ENCODE data around the gene CST3. TPM values are rescaled to one million over a fixed set of nuclear protein-coding genes. Genes with fewer than 3 reads are reported as not detected.

CST3 gene
- total RNA-seq, 2 donors from 2014 or later = 131 to 177 TPM

DNA sequence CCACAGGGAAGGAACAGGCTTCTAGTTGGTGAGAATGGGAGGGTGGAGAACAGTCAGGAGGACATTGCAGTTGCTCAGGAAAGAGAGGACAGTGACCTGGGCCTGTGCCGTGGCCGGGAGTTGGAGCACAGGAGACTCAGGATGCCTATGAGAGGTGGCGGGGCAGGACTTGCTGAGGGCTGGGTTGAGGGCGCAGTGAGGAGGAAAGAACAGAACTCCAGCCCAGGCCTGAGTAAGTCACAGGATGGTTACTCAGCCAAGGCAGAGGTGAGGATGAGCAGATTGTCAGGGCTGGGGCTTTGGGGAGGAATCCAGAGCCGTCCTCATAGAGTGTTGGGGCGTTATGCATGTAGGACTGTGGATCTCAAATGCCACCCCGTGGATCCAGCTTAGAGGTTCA is 29.9 kb upstream of the CST3 start:
- WGBS, 2 experiments (ENCODE audit: insufficient coverage in 1 of 2, insufficient read length in 1 of 2) = 90 to 100% methylated on average over 4 to 7 of the region's 7 CpGs
- Mint-ChIP-seq H3K27me3 (ENCODE audit: insufficient read depth) (no peaks in the 10 kb centered on the region), H3K27ac (no peak overlapping the region), H3K4me3 (no peak overlapping the region), H3K9me3 (no peaks in the 10 kb centered on the region), H3K36me3 (ENCODE audit: low read depth) (no peaks in the 10 kb centered on the region), H3K4me1 (peaks cover 10% of the 10 kb centered on the region)
- no peaks in the 10 kb centered on the region for H3K36me3 ChIP-seq (ENCODE audit: control insufficient read depth, insufficient read depth, low read length)
- H3K27me3 ChIP-seq (ENCODE audit: control insufficient read depth, insufficient read depth, low read length, poor library complexity, severe bottlenecking) = no peaks in the 10 kb centered on the region
- peak; percentile 36 for DNase-seq
- H3K9ac ChIP-seq (ENCODE audit: extremely low read depth, low read length, poor library complexity, severe bottlenecking) = no peak overlapping the region
- TF ChIP-seq, protein P1, sequence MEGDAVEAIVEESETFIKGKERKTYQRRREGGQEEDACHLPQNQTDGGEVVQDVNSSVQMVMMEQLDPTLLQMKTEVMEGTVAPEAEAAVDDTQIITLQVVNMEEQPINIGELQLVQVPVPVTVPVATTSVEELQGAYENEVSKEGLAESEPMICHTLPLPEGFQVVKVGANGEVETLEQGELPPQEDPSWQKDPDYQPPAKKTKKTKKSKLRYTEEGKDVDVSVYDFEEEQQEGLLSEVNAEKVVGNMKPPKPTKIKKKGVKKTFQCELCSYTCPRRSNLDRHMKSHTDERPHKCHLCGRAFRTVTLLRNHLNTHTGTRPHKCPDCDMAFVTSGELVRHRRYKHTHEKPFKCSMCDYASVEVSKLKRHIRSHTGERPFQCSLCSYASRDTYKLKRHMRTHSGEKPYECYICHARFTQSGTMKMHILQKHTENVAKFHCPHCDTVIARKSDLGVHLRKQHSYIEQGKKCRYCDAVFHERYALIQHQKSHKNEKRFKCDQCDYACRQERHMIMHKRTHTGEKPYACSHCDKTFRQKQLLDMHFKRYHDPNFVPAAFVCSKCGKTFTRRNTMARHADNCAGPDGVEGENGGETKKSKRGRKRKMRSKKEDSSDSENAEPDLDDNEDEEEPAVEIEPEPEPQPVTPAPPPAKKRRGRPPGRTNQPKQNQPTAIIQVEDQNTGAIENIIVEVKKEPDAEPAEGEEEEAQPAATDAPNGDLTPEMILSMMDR (conservative IDR thresholded peaks at IDR 0.05) = no peak
- no peaks in the 10 kb centered on the region for H3K9me3 ChIP-seq (ENCODE audit: control insufficient read depth, low read length)
- H3K4me3 ChIP-seq (ENCODE audit: low read length) = no peak overlapping the region
- H3K27ac ChIP-seq (ENCODE audit: low read depth, low read length) = no peak overlapping the region
- H3K4me1 ChIP-seq (ENCODE audit: control insufficient read depth, insufficient read depth, low read length) = no peaks in the 10 kb centered on the region

DNA sequence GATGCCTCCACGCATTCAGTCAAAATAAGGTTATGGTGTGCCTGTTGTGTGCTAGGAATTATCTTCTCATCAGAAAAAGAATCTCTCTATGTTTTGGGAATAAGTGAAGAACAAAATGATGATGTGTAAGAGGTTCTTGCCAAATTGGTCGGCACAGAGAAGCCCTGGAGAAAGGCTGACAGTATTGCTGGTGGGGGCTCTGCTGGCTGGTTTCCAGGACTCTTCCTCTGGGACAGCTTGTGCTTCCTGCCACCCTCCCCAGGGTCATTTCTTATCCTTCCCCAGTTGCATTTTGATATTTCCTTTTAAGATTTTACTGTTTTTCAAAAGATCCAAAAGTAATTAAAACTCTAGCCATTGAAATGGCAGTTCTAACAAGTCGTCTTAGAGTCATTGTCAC is 28.9 kb upstream of the CST3 start:
- Histone ChIP-seq H3K27me3 (ENCODE audit: control insufficient read depth, insufficient read depth, low read length, poor library complexity, severe bottlenecking) (no peaks in the 10 kb centered on the region), H3K9ac (ENCODE audit: extremely low read depth, low read length, poor library complexity, severe bottlenecking) (no peak overlapping the region), H3K4me1 (ENCODE audit: control insufficient read depth, insufficient read depth, low read length) (no peaks in the 10 kb centered on the region), H3K36me3 (ENCODE audit: control insufficient read depth, insufficient read depth, low read length) (no peaks in the 10 kb centered on the region), H3K9me3 (ENCODE audit: control insufficient read depth, low read length) (no peaks in the 10 kb centered on the region), H3K4me3 (ENCODE audit: low read length) (no peak overlapping the region), H3K27ac (ENCODE audit: low read depth, low read length) (no peak overlapping the region)
- H3K9me3 Mint-ChIP-seq = no peaks in the 10 kb centered on the region
- H3K27ac Mint-ChIP-seq = no peak overlapping the region
- TF ChIP-seq, protein P1 (conservative IDR thresholded peaks at IDR 0.05) = no peak
- H3K4me3 Mint-ChIP-seq = no peak overlapping the region
- H3K36me3 Mint-ChIP-seq (ENCODE audit: low read depth) = no peaks in the 10 kb centered on the region
- no peaks in the 10 kb centered on the region for H3K27me3 Mint-ChIP-seq (ENCODE audit: insufficient read depth)
- peaks cover 10% of the 10 kb centered on the region for H3K4me1 Mint-ChIP-seq
- 93 to 100% methylated on average over 1 to 3 of the region's 3 CpGs for WGBS, 2 experiments (ENCODE audit: insufficient coverage in 1 of 2, insufficient read length in 1 of 2)
- no peak for DNase-seq

DNA sequence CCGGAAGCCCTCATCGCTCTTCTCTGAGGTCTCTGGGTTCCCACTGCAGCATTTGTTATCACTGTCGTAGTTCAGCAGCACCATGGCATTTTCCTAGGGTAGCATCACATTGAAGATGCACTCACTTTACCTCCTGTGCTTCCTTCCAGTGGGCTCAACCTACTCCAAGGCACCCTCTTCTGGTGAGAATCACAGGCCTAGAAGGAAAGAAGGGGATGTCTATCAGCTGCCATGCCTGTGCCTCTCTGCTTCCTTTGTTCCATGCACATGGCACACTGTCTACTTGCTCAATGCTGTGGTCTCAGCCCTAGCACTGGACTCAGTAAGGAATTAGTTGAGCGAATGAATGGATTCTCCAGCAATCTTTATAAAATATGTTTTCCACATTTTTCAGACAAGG is 28.4 kb upstream of the CST3 start:
- Mint-ChIP-seq H3K4me1 (peaks cover 11% of the 10 kb centered on the region), H3K9me3 (no peaks in the 10 kb centered on the region), H3K4me3 (no peak overlapping the region), H3K27ac (no peak overlapping the region), H3K36me3 (ENCODE audit: low read depth) (no peaks in the 10 kb centered on the region), H3K27me3 (ENCODE audit: insufficient read depth) (no peaks in the 10 kb centered on the region)
- WGBS, 2 experiments (ENCODE audit: insufficient coverage in 1 of 2, insufficient read length in 1 of 2) = 92 to 94% methylated on average over 3 to 4 of the region's 4 CpGs
- Histone ChIP-seq H3K9ac (ENCODE audit: extremely low read depth, low read length, poor library complexity, severe bottlenecking) (no peak overlapping the region), H3K36me3 (ENCODE audit: control insufficient read depth, insufficient read depth, low read length) (no peaks in the 10 kb centered on the region), H3K4me3 (ENCODE audit: low read length) (no peak overlapping the region), H3K9me3 (ENCODE audit: control insufficient read depth, low read length) (no peaks in the 10 kb centered on the region), H3K27me3 (ENCODE audit: control insufficient read depth, insufficient read depth, low read length, poor library complexity, severe bottlenecking) (no peaks in the 10 kb centered on the region), H3K4me1 (ENCODE audit: control insufficient read depth, insufficient read depth, low read length) (no peaks in the 10 kb centered on the region), H3K27ac (ENCODE audit: low read depth, low read length) (no peak overlapping the region)
- DNase-seq = peak; percentile 64
- TF ChIP-seq, protein P1 (conservative IDR thresholded peaks at IDR 0.05) = peak; percentile 67
